HG03064 (cell line): Measurements from ENCODE around the gene RABL6.
A peak's percentile ranks its signal among the peaks of the same experiment; 100 is the strongest.
"Not testable (repeated sequence)": the region's sequence is repeated elsewhere in the genome, so short reads cannot be mapped to it uniquely, and the experiment has no call there.

ENCODE experiments used
- ATAC-seq: cut with Tn5 transposase; IDR thresholded peaks from one replicate; pipeline ENCODE4 v1.9.1; 2021; ENCODE audit warnings: low read depth; ENCODE audit not compliant: unreplicated experiment

Gene RABL6

GRCh38 chr9:136793086-136793946, 14.4 kb upstream of the RABL6 start:
- no peak for ATAC-seq

DNA sequence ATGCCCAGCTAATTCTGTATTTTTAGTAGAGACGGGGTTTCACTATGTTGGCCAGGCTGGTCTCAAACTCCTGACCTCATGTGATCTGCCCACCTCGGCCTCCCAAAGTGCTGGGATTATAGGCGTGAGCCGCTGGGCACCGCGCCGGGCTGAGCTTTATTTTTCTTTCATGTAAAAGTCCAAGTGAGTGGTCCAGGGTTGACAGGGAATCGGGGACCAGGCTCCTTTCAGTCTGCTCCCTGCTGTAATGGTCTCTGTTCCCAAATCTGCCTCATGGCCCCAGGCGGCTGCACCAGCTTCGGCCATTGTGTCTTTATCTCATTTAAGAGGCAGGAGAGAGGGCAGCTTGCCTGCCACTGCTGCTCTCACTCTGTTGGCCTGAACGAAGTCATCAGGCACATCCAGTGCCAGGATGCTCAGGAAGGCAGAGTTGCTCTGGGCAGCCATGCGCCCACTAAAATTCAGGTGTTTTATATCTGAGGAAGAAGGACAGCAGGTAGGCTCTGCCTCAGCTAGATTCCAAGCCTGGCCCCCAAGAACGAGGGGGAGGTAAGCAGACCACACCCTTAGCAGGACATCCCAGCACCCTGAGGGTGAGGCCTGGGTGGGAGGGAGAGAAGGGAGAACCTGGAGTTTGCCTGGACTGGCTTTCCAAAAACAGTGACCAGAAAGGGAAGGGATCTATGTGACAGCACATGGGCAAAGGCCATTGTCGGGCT, 13.3 kb upstream of the RABL6 start:
- ATAC-seq = no peak

- ATAC-seq = no peak
Observed at GRCh38 chr9:136795000-136795348, 12.8 kb upstream of the RABL6 start.

DNA sequence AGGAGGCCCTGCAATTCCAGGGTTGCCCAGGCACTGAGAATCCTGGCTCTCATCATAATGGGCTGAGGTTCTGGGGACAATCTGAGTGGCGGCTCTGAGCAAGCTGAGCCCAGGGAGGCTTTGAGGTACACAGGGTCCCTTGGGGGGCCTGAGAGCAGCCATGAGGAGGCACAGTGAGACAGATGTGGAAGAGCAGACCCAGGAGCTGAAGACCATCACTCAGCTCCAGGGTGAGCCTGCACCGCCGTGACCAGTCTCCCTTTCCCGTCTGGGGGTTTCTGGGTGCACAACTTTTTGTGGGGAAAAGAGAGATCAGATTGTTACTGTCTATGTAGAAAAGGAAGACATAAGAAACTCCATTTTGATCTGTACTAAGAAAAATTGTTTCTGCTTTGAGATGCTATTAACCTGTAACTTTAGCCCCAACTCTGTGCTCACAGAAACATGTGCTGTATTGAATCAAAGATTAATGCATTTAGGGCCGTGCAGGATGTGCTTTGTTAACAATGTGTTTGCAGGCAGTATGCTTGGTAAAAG, 11.4 kb upstream of the RABL6 start, which contains the start of gene CCDC183:
TSS of gene CCDC183 (plus strand) at position 101 of the 537 bp plus-strand sequence. CDS start at position 161, 60 bp downstream.
- ATAC-seq = no peak

- not testable (repeated sequence) for ATAC-seq
Observed at GRCh38 chr9:136796775-136797347, 10.9 kb upstream of the RABL6 start.

GRCh38 chr9:136798708-136799078, 9.1 kb upstream of the RABL6 start:
- ATAC-seq = no peak

- ATAC-seq = no peak
Observed at GRCh38 chr9:136799079-136799853, 8.5 kb upstream of the RABL6 start.

- ATAC-seq = no peak
Observed at GRCh38 chr9:136799854-136800657, 7.7 kb upstream of the RABL6 start.

DNA sequence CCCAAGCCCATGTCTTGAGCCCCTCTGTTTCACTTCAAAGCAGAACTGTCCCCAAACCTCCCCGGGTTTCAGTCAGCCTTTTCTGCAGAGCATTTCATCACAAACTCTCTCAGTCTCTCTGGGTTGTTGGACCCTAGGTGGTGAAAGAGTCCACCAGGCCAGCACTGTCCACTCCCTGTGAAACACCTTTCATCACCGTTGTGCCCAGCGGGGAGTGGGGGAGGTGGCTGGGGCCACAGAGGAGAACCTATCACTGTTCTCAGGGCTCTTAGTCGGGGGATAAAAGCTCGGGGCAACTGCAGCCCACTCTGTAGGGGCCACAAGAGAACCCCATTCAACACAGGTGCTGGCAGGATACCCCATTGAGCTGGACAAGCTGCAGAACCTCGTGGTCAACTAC, 5.4 kb upstream of the RABL6 start:
- ATAC-seq = no peak

DNA sequence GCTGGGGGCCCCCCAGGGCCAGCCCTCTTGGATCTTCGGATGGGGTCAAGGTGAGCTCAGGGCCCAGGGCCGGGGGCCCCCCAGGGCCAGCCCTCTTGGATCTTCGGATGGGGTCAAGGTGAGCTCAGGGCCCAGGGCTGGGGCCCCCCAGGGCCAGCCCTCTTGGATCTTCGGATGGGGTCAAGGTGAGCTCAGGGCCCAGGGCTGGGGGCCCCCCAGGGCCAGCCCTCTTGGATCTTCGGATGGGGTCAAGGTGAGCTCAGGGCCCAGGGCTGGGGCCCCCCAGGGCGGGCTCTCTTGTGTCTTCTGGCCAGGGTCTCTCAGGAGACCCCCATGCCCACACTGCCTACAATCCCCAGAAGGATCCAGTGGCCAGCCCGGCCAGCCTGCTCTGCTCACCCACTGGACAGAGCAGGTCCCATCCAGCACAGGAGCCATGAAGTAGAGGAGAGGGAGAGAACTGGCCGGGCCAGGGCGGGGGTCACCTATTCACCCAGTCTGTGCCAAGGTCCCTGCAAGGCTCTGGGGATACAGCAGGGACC, 4.7 kb upstream of the RABL6 start:
- ATAC-seq = not testable (repeated sequence)

DNA sequence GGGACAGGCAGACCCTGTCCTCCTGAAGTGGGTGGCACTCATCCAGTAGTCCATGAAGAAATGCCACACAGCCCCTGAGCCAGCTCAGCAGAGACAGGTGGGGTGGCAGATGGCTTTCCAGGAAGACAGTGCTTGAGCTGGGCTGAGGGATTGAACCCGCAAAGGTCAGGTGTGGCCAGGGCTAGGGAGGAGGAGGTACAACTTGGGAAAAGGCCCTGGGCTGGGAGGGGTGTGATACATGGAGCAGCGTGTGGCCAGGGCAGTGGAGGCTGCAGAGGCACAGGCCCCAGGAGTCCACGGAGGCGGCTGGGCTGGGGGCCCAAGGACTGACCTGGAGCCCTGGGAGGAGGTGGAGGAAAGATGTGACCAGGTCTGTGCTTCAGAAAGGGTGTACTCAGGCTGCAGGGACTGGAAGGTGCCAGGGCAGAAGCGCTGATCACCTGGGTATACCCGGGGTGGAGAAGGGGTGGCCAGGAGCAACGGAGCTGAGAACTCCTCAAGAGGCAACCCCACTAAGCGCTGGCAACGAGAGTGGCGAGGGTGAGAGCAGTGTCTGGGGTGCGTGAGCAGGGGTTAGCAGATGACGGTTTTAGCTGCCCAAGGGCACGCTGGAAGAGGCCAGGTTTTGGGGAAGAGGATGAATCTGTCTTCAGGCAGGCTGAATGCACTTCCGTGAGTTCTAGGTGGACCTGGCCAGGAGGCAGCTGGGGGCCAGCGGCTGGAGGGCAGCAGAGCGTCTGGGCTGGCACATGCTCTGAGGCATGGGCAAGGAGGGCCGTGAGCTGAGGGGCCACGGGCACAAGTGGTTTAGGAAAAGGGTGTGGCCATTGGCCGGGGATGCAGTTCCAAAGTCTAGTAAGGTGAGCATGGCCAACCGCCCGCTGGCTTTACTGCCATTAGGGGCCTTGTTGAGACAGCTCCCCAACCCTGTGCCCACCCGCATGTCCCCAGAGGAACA, 3.9 kb upstream of the RABL6 start:
- no peak for ATAC-seq

DNA sequence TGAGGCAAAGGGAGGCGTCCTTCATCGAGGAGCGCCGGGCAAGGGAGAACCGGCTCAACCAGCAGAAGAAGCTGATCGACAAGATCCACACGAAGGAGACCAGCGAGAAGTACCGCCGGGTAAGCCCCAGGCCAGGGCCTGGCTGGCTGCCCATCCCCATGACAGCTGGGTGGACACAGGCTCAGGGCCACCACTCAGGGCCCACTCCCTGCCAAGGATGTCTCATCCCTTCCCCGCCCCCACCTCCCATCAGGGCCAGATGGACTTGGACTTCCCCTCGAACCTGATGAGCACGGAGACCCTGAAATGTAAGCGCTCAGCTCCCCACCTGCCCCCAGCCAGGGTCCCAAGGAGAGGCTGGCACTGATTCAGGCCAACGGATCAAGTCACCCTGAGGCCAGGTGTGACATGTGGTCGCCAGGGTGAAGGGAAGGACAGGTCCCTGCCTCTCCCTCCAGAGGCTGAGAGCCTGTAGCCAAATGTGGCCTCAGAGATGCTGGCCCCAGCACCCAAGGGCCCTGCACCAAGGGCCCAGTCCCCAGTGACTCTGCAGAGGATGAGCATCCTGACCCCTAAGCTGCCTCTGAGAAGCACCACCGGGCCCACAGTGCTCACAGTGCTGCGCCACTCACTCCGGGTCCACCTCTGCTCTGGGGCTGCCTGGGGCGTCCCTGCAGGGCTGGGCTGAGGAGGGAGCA, 3.1 kb upstream of the RABL6 start:
- no peak for ATAC-seq

DNA sequence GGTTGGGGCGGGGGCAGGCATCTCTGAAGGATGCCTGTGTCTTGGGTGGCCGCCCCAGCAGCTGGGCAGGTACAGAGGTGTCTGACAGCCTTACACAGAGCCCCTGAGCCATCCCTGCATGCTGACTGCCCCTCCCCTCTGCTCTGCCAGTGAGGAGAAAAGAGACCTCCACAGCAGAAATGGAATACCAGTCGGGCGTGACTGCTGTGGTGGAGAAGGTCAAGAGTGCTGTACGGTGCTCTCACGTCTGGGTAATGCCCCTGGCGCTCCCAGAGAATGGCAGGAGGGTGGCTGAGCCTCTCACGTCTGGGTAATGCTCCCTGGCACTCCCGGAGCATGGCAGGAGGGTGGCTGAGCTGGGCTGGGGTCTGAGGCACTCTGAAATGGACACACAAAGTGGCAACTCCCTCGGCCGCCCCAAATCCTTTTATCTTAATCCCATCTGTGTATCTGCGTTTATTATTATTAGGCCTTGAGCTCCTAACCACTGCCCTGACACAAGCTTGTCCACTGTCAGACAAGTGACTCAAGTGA, 2.5 kb upstream of the RABL6 start:
- ATAC-seq = no peak

GRCh38 chr9:136806067-136806466, 1.7 kb upstream of the RABL6 start:
- ATAC-seq = no peak

GRCh38 chr9:136806631-136807201, 1.0 kb upstream of the RABL6 start:
- ATAC-seq = no peak

- ATAC-seq = peak; percentile 42
Observed at GRCh38 chr9:136808075-136808805, 492 bp downstream of the RABL6 start.

- no peak for ATAC-seq
Observed at GRCh38 chr9:136808806-136809158, 1.0 kb downstream of the RABL6 start.
